ENCODE data around the gene GEN1.

The GEN1 gene

DNA sequence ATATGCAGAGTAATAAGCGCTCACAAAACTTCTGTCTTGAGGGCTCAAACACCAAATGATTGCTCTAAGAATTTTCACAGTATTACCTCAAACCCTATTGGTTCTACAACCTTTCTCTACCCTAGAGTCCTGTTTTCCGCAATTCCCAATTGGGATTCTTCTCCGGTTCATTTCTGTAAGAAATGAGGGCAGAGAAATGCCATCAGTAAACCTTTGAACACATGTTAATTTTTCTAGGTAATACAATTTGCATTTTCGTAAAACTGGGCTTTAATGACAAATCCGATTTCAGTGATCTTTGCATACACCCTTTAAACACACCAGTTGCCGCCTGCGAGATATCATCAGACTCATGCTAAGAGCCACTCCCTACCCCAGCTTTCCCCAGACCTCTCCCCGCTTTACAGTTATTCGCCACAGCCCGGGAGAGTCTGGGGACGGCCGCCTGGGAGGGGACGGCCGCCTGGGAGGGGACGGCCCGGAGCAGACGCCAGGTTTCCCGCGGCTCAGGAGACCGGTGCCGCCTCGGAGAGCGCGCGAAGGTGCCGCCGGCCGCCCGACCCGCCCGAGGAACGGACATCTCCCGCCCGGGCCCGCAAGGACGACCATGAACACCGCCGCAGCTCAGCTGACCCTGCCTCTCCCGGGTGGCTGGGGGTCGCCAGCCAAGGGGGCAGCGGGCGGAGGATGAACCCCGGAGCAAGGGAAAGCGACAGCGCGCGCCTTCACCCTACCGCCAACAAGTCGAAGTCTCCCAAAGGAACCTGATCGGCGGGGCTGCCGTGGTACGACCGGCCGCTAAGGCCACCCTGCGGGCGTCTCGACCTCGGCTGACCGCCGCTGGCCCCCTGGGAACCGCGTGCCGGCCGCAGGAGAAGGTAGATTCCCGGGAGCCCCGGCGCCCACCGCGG lies 791 bp upstream of the GEN1 start:
- DNase-seq (ENCODE audit: low read depth): peak; percentile 42

DNA sequence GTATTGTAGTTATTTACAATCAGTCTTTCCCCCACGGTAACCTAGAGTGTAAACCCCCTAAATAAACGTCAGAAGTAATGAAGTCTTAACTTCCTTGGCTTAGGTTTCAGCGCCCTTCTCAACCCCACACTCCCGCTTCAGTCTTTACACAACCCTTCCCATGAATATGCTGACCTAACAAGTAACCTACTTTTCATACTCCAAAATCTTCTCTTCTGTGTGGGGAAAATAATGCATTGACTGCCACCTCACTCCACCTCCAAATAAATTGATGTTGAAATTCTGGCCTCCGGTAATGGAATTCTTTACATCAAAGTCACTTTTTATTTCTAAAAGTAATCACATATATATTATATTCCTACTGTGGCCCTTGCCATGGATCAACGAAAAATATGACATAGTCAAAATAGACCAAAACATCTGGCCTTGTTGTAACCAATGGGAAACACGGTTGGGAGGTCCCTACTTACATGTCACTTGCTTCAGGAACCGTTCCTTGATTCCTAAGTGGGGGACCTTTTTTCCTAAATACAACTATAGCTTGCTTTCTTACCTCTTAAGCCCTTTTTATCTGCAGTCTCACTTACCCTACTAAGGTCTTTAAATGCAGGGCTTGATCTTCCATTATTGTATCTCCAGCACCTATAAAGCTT lies 961 bp downstream of the GEN1 start:
- no peak for DNase-seq (ENCODE audit: low read depth)

DNA sequence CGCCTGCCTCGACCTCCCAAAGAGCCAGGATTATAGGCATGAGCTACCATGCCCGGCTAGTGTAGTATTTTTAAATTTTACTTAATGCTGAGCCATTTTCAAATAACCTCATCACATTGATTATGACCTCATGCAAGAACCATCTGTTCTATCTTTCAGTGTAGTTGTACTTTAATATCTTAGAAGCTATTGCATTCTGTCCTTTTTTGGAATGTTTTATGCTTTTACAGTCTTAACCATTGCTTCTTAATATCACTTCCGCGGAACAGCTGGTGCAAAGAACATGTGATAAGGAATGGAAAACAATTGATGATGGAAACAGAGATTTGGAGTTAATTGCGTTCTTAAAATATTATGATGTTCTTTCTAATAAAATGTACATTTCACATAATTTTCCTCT lies 2.7 kb downstream of the GEN1 start:
- no peak for DNase-seq (ENCODE audit: low read depth)

DNA sequence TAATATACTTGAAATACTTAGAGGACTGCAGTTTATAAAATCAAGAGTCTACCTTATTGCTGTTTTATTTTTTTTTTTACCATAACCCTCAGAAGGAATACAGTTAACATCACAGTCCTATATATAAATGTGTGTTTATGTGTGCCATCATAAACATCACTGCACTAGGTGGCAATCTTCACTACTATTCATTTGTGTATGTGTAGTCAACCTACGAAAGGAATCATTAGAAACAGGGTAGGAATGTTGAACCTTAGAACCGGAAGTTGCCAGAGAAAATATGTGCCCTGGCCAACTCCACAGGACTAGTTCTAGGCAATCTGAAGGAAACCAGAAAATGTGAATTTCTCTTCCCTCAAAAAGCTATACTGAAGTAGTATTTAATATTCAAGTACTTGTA lies 3.4 kb downstream of the GEN1 start:
- DNase-seq (ENCODE audit: low read depth): no peak

DNA sequence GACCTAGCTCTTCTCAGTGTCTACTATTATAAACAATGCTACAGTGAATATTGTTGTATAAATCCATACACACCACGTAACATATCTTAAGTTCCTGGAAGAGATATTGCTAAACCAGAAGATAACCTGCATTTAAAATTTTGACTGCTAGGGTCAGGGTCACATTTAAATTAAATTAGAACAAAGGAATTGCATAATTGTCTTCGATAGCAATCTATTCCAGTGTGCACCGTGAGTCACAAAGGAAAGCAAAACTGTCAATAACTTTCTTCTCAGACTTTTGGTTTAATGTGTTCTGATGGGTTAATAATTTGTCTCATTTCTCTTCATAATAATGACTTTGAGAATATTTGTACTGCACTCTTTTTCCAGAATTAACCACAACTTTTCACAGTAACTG lies 4.2 kb downstream of the GEN1 start:
- no peak for DNase-seq (ENCODE audit: low read depth)

DNA sequence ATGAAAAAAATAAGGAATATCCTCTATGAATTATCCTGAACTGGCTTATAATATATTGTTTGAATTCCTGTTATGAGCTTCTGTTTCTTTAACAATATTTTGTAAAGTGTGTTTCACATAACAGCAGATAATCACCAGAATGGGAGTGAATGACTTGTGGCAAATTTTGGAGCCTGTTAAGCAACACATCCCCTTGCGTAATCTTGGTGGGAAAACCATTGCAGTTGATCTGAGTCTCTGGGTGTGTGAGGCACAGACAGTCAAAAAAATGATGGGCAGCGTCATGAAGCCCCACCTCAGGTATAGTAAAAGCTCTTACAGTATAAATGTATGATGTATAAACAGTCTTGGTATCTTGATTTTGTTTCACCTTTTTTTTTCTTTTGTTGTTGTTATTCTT lies 5.9 kb downstream of the GEN1 start:
- DNase-seq (ENCODE audit: low read depth): no peak

DNA sequence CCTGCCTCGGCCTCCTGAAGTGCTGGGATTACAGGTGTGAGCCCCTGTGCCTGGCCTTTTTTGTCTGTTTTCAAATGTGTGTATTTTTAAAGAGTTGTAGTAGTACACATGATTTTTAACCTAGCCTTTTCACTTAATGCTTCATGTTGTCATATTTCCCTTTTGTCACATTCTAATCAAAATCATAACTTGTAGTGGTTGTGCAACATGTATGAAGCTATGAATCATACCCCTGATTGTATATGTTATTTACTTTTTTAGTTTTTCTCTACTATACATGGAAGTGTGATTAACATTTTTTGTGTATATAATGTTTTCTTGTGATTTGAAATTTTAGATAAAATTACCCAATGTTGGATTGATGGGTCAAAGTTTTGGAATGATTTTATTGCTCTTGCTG lies 8.5 kb downstream of the GEN1 start:
- no peak for DNase-seq (ENCODE audit: low read depth)

DNA sequence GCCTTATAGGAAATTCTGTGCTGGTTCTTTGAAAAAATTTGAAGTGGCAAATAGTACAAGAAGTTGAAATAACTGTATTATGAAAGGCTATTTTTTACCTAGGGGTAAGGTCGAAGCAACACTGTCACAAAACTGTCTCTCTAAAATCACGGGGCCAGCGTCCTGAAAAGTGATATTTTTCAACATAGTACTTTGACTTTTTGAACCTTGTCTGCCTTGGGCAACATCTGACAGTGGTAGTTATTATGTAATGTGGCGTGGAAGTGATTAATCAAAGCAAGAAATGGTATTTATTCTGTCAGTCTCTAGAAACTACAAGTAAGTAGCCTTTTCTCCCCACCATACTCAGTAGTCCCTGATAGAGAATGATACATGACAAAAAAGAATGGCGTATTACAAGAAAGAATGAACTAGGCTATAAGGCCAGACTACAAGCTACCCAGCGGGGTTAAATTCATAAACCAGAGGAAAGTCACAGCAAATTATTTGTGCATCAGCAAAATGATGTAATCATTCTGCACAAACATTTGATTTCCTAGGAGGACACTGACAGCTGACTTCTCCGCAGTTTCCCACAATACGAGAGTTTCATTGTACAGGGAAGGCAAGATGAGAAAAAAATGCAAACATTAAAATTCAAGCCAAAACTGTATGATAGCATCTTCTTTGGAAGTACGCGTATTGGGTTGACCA lies 9.8 kb downstream of the GEN1 start:
- DNase-seq (ENCODE audit: low read depth): no peak

DNA sequence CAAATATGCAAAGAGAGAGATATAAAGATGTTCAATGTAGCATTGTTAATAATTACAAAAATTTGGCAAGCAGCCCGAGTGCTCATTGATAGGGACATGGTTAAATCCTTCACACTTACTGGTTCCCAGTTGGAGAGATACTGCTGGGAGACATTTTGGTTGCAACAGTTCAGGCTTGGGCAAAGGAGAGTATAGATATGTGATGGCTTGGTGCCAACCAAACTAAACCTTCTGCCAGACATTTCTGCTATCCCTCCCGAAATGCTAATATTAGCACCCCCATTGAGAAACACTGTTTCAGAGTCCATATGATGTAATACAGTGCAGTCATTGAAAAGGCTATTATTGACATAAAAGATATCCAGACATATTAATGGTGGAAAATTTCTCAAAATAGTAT lies 11.5 kb downstream of the GEN1 start:
- DNase-seq (ENCODE audit: low read depth): no peak

DNA sequence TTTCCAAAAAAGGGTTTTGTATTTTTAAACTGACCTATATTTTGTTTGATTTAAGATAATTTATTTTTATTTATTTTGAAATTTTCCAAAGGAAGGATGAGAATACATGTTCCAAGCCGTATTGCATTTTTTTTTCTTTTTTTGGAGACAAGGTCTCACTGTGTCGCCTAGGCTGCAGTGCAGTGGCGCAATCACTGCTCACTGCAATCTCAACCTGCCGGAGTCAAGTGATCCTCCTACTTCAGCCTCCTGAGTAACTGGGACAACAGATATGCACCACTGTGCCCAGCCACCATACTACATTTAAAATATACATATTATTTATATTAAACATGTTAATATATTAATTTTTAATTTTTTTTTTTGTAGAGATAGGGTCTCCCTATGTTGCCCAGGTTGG lies 15.0 kb downstream of the GEN1 start:
- DNase-seq (ENCODE audit: low read depth): no peak

DNA sequence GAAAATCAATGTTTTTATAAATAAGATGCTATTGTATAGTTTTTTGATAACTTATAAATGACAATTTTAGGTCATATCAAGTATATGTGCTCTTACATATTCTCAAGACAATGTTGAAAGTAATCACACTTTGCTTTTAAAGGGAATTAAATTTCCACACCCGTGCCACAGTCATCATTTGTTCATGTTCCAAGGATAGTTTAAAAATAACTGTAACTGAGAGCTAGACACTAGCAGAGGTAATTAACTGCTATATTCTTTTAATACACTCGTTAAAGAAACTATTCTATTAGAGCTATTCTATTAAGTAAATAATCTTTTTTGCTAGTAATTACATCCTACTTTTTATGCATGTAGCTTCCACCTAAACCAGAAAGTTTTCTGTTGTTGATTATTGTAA lies 18.0 kb downstream of the GEN1 start:
- no peak for DNase-seq (ENCODE audit: low read depth)

DNA sequence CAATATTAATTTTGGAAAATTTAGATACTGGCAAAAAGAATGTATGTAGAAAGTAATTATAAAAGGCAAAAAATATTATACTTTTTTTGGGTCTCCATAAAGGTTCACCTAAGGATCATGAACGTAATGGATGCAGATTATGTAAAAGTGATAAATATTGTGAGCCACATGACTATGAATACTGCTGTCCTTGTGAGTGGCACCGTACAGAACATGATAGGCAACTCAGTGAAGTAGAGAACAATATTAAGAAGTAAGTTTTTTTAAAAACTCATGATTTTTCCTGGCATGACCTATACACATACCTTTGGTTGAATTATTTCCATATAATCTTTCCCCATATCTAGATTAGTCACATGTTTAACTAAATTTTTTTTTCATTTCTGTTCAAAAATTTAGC lies 18.6 kb downstream of the GEN1 start:
- DNase-seq (ENCODE audit: low read depth): no peak

DNA sequence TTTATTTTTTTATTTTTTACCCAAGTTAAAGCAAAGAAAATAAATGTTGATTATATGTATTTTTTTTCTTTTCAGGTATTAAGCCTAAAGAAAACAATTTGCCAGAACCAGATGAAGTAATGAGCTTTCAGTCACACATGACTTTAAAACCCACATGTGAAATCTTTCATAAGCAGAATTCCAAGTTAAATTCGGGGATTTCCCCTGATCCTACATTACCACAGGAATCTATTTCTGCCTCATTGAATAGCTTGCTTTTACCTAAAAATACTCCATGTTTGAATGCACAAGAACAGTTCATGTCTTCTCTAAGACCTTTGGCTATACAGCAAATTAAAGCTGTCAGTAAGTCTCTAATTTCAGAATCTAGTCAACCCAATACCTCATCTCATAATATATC lies 26.6 kb downstream of the GEN1 start:
- no peak for DNase-seq (ENCODE audit: low read depth)

DNA sequence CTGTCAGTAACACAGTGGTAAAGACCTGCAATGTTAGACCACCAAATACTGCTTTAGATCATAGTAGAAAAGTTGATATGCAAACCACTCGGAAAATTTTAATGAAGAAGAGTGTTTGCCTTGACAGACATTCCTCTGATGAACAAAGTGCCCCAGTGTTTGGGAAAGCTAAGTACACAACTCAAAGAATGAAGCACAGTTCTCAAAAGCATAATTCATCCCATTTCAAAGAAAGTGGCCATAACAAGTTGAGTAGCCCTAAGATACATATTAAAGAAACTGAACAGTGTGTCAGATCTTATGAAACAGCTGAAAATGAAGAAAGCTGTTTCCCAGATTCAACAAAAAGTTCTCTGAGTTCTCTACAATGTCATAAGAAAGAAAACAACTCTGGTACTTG lies 27.5 kb downstream of the GEN1 start:
- no peak for DNase-seq (ENCODE audit: low read depth)

DNA sequence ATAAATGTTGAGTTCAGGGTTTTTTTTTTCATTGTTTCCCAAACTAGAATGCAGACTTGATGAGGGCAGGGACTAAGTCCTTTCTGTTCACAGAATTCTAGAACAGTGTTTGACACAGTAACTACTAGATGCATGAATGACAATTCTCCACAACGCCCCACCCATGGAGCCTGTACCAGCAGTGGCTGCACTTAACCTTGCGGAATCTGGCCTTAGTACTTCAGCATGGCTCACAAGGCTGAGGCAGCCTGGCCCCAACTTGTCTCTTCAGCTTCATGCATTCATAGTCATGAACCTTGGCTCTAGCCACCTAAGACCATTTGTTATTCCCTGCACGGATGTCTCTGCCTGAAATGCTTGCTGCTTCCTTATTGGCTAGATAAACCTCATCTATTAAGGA lies 32.8 kb downstream of the GEN1 start:
- DNase-seq (ENCODE audit: low read depth): no peak

DNA sequence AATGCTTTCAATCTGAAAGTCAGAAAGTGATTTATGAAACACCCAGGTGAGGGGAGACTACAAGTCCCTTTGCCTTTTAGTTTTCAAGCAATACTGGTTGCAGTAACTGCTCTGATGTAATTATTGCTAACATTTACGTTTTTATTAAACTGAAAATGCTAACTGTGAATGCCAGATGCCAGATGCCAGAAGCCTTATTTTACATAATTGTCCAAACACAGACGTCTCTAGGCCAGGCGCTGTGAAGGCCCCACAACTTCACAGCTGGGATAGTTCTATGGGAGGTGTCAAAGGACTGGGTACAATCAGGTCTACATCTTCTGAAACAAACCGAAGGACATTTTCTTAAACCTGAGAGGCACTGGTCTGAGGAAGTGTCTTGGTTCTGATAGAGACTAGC lies 34.8 kb downstream of the GEN1 start:
- no peak for DNase-seq (ENCODE audit: low read depth)

DNA sequence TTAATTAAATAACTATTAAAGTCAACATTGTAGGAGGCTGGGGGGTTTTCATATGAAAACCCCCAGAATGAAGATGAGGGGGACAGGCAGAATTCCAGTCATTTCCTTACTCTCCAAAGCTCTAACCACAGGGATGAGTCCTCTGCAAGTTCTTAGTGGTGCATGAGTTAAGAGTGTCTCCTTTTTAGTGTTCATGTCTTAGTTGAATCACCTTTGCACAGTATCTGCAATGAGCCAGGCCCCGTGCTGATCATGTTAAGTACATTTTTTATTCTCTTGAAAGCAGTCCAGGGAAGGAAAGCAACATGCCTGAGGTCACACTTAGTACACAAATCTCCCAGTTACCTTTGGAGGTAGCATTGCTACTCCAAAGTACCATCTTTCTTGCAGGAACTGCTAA lies 36.6 kb downstream of the GEN1 start:
- DNase-seq (ENCODE audit: low read depth): no peak

DNA sequence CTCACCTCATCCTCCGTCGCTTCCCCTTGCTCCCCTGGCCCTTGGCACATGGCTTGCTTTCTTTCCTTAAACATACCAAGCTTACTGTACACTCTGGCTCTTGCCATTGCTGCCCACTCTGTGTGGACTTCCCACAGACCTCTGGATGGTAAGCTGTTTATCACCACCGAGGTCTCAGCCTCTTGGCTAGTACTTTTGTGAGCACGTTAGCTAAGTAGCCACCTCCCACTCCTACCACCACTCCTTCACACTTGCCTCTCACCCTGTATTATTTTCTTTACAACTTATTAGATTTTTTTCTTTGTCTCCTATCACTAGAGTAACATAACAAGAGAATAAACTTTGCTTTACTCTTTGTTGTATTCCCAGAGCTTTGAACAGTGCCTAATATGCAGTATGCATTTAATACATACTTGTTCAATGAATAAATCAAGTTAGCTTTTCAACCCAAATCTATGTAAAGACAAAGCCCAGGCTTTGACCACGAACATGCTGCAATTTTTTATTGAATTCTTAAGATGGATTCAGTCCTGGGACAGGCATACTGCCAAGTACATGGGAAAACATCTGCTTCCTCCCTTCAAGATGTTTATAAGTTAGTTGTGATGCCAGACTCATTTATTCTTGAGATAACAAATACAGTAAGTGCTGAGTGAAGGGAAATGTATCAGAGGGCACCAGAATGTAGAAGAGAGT lies 37.3 kb downstream of the GEN1 start:
- DNase-seq (ENCODE audit: low read depth): no peak

DNA sequence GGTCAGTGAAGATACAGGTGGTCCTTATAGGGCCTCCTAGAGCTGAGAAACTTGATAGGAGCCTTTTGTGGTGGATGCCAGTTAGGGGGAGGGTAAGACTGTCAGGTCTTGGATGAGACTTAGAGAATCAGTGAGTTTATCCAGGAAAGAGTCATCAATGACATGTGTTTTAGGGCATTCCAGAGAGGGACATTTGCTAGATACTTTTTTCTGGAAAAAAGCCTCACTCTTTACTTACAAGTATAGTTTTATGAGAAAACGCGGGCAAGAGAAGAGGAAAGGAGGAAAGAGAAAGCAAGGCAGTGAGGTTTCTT lies 37.8 kb downstream of the GEN1 start:
- DNase-seq (ENCODE audit: low read depth): no peak

DNA sequence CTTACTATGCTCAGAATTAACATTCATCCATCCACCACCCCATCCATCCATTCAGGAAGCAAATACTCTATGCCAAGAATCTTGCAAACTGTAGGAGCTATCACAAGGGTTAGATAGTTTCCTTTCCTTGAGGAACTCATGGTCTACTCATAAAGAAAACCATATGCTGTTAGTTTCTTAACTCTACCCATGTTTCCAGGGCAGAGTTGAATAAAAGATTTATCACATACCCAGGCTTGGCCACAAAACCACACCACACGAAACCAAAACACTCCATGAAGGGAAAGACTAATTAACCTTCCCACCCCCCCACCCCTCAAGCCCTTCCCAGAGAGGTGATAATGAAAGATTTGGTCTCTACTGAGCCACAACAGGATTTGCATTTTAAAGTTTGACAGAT lies 38.6 kb downstream of the GEN1 start:
- no peak for DNase-seq (ENCODE audit: low read depth)

DNA sequence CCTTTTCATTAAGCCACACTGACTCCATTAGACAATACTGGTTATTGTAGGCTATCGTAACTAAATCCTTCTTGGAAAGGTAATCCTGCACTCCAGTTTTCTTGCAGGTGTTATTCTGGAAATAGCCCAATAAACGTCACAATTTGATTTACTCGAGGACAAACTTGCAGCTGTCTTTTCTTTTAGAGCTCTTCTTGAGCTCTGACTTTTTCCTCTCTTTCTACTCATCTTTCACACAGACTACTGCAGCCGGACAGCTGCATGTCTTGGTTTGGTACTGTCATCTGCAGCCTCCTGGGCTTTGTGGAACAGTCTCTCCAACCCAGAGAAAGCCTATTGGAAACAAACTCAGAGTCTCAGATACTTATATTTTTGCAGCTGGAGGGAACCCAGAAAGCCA lies 39.4 kb downstream of the GEN1 start:
- DNase-seq (ENCODE audit: low read depth): no peak

DNA sequence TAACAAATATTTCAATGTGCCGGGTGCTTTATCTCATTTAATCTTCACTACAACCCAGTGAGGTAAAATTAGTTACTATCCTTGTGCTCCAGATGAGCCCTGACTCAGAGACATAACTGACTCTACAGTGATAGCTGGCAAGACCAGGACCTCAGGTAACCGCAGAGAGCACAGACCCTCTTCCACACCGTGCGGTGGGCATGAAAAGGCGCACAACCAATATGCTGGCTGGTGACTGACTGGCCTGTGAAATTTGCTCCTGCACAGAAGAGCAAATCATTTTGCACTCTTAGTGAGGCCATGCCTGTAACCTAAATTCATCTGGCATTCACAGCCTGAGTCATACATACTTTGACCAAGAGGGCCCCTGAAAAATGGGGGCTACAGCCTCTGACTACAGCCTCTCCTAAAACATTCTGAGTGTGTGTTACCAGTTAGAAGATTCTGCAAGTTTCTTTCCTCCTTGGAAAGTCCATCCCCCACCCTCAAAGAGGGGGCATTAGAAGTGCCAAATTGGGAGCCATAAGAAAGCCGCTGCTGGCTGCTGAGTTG lies 39.9 kb downstream of the GEN1 start:
- DNase-seq (ENCODE audit: low read depth): no peak

DNA sequence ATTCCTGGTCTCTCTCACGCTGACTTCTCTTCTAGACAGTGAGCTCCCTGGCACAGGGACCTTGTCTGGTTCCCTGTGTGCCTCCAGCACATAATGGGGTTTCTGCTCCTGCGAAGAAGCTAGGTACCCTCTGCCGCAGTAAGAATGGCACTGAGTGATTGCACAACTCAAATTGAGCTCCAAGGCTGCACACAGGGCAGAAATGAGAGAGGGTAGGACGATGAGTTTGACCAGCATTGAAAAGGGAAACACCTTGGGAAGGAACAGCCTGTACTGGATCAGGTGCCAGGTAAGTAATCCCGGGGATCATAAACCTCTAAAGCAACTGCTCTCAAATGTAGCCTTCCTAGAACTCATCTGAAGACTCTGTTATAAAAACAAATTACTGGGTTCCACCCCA lies 41.4 kb downstream of the GEN1 start:
- no peak for DNase-seq (ENCODE audit: low read depth)
